ENCODE data around the gene SLC39A11. TPM values are rescaled to one million over a fixed set of nuclear protein-coding genes. Genes with fewer than 3 reads are reported as not detected.

SLC39A11 gene
- total RNA-seq, 1 experiment from 2014 or later: 46.4 TPM

DNA sequence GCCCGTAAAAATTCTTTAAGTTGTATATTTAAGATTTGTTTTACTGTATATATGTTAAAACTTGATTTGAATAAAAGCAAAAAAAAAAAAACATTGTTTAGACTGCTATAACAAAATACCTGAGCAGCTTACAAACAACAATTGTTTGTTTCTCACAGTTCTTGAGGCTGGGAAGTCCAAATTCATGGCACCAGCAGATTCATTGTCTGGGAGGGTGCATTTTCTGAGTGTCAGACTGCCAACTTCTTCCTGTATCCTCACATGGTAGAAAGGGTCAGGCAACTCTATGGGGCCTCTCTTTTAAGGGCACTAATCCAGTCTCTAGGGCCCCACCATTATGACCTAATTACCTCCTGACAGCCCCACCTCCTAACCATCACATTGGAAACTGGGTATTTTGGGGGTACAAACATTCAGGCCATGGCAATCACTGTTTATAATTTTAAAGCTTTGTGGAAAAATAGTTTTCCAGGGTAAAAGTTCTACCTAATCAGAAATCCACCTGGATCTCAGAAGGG, 281.4 kb downstream of the SLC39A11 start:
- Histone ChIP-seq H3K4me2 (ENCODE audit: low read length) (no peak overlapping the region), H3K36me3 (ENCODE audit: control insufficient read depth in 1 of 2, insufficient read depth in 2 of 2, low read length in 2 of 2) (no peaks in the 10 kb centered on the region), H3K9ac (ENCODE audit: low read length) (no peak overlapping the region), H4K20me1 (ENCODE audit: insufficient read depth) (no peaks in the 10 kb centered on the region), H2AFZ (ENCODE audit: low read depth, low read length, poor library complexity, severe bottlenecking) (no peak overlapping the region), H3K9me2 (ENCODE audit: insufficient read depth) (no peaks in the 10 kb centered on the region), H3K4me1 (ENCODE audit: control insufficient read depth in 1 of 2, insufficient read depth in 2 of 2, low read length in 2 of 2) (peaks cover 0 to 11% of the 10 kb centered on the region in 2 experiments; a peak in 2 of 4 replicates), H3K79me2 (ENCODE audit: insufficient read depth, low read length) (no peaks in the 10 kb centered on the region), H3K27me3 (ENCODE audit: insufficient read depth, low read length) (no peaks in the 10 kb centered on the region), H3K9me3 (ENCODE audit: control insufficient read depth in 1 of 2, insufficient read depth in 1 of 2, low read depth in 1 of 2, low read length in 2 of 2) (peaks cover 3 to 6% of the 10 kb centered on the region in 2 experiments; a peak in 2 of 4 replicates), H3K27ac (ENCODE audit: low read depth, low read length) (no peak overlapping the region), H3K4me3 (replicated peaks in 1 of 2; ENCODE audit: low read depth in 1 of 2, low read length in 2 of 2) (no peak overlapping the region)
- CTCF ChIA-PET: no interaction called here
- RAD21 ChIA-PET (ENCODE audit: low non-redundant PET in 1 of 2, low total read pairs in 2 of 2, uncharacterized antibody in 2 of 2, unreplicated experiment in 2 of 2): no interaction called here
- intact Hi-C loops (cut with micrococcal nuclease): no loop called here
- POLR2A ChIA-PET: no interaction called here
- ATAC-seq (no peak), DNase-seq (ENCODE audit: low read depth, low spot score) (no peak)
- no TSS peak for BruUV-seq (replicated peaks)
- no peak for TF ChIP-seq JUND (IDR thresholded peaks at IDR 0.05)
- no peak for TF ChIP-seq POLR2A (IDR thresholded peaks at IDR 0.05; ENCODE audit: borderline replicate concordance, extremely low read depth, insufficient read depth, insufficient read length)
- no peak for TF ChIP-seq ELF1 (IDR thresholded peaks at IDR 0.05; ENCODE audit: borderline replicate concordance, low read depth)
- TF ChIP-seq ZNF274 (IDR thresholded peaks at IDR 0.05; ENCODE audit: low read depth, low read length): no peak
- TF ChIP-seq FOSL1 (IDR thresholded peaks at IDR 0.05; ENCODE audit: low read depth): no peak
- TF ChIP-seq EZH2 (IDR thresholded peaks at IDR 0.05): no peak
- TF ChIP-seq, protein P1, sequence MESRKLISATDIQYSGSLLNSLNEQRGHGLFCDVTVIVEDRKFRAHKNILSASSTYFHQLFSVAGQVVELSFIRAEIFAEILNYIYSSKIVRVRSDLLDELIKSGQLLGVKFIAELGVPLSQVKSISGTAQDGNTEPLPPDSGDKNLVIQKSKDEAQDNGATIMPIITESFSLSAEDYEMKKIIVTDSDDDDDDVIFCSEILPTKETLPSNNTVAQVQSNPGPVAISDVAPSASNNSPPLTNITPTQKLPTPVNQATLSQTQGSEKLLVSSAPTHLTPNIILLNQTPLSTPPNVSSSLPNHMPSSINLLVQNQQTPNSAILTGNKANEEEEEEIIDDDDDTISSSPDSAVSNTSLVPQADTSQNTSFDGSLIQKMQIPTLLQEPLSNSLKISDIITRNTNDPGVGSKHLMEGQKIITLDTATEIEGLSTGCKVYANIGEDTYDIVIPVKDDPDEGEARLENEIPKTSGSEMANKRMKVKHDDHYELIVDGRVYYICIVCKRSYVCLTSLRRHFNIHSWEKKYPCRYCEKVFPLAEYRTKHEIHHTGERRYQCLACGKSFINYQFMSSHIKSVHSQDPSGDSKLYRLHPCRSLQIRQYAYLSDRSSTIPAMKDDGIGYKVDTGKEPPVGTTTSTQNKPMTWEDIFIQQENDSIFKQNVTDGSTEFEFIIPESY (IDR thresholded peaks at IDR 0.05; ENCODE audit: extremely low read depth, insufficient replicate concordance, low read length): no peak
- TF ChIP-seq, protein P2, sequence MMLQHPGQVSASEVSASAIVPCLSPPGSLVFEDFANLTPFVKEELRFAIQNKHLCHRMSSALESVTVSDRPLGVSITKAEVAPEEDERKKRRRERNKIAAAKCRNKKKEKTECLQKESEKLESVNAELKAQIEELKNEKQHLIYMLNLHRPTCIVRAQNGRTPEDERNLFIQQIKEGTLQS (IDR thresholded peaks at IDR 0.05): no peak
- TF ChIP-seq SIN3A (IDR thresholded peaks at IDR 0.05; ENCODE audit: low read depth): no peak
- no peak for TF ChIP-seq SRF (IDR thresholded peaks at IDR 0.05; ENCODE audit: low read depth)
- no peak for TF ChIP-seq CBX3 (IDR thresholded peaks at IDR 0.05; ENCODE audit: low read depth)
- no peak for TF ChIP-seq EGR1 (IDR thresholded peaks at IDR 0.05; ENCODE audit: low read depth)
- no peak for TF ChIP-seq RAD21 (IDR thresholded peaks at IDR 0.05; ENCODE audit: low read depth)
- TF ChIP-seq CEBPB (IDR thresholded peaks at IDR 0.05; ENCODE audit: low read depth): no peak
- TF ChIP-seq, protein P3, sequence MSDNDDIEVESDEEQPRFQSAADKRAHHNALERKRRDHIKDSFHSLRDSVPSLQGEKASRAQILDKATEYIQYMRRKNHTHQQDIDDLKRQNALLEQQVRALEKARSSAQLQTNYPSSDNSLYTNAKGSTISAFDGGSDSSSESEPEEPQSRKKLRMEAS (IDR thresholded peaks at IDR 0.05): no peak
- no peak for TF ChIP-seq TCF7L2 (IDR thresholded peaks at IDR 0.05; ENCODE audit: borderline replicate concordance, extremely low read depth, insufficient read depth, insufficient read length)
- no peak for TF ChIP-seq YY1 (IDR thresholded peaks at IDR 0.05; ENCODE audit: extremely low read depth, insufficient replicate concordance, low read depth, low read length)
